AG09309 (cell line): ENCODE results near the gene ADGRV1.

Experiments
- DNase-seq: peaks from one replicate; pipeline ENCODE4 v3.0.0-alpha.2; 2010; ENCODE audit warnings: low read depth
- H3K4me3 ChIP-seq: 2 replicates; pipeline ENCODE4 v1.5.1; 2011; ENCODE audit warnings: mild to moderate bottlenecking, low read depth, low read length, moderate library complexity; ENCODE audit not compliant: control insufficient read depth
- CTCF ChIP-seq: IDR thresholded peaks from 2 replicates; pipeline ENCODE4 v1.5.1; 2011; ENCODE audit warnings: mild to moderate bottlenecking, low read depth, low read length, inconsistent platforms; ENCODE audit not compliant: insufficient read depth, control insufficient read depth; ENCODE audit errors: missing control alignments

Gene ADGRV1

GRCh38 chr5:91144491-91145332, 586.1 kb downstream of the ADGRV1 start:
- H3K4me3 ChIP-seq = no peak overlapping the region
- no peak for DNase-seq

GRCh38 chr5:91145333-91145620, 586.7 kb downstream of the ADGRV1 start:
- TF ChIP-seq CTCF = no peak
- no peak overlapping the region for H3K4me3 ChIP-seq
- no peak for DNase-seq

More at GRCh38 chr5:91144491-91145332, 586.1 kb downstream of the ADGRV1 start:
- TF ChIP-seq CTCF = no peak

- no peak for DNase-seq
- no peak for TF ChIP-seq CTCF
- no peak overlapping the region for H3K4me3 ChIP-seq
Measured at GRCh38 chr5:91146230-91146629, 587.6 kb downstream of the ADGRV1 start.

GRCh38 chr5:91146905-91147600, 588.5 kb downstream of the ADGRV1 start:
- DNase-seq = no peak
- TF ChIP-seq CTCF = no peak
- H3K4me3 ChIP-seq = no peak overlapping the region

GRCh38 chr5:91150234-91150633, 591.6 kb downstream of the ADGRV1 start:
- H3K4me3 ChIP-seq = no peak overlapping the region
- no peak for TF ChIP-seq CTCF
- DNase-seq = no peak

- DNase-seq = no peak
- H3K4me3 ChIP-seq = no peak overlapping the region
- no peak for TF ChIP-seq CTCF
Measured at GRCh38 chr5:91150636-91151035, 592.0 kb downstream of the ADGRV1 start.
